GM18507 (cell line): ENCODE data around the gene BMPR1A.

ENCODE experiments used
- DNase-seq: peaks from one replicate; pipeline ENCODE4 v3.0.0; 2011; ENCODE audit warnings: low read depth; ENCODE audit not compliant: insufficient read length; ENCODE audit errors: extremely low spot score
- FAIRE-seq: peaks from 2 replicates; lab custom pipeline; 2011; peaks lifted over from hg19 to GRCh38; lab: Jason Lieb, UNC

The BMPR1A gene

DNA sequence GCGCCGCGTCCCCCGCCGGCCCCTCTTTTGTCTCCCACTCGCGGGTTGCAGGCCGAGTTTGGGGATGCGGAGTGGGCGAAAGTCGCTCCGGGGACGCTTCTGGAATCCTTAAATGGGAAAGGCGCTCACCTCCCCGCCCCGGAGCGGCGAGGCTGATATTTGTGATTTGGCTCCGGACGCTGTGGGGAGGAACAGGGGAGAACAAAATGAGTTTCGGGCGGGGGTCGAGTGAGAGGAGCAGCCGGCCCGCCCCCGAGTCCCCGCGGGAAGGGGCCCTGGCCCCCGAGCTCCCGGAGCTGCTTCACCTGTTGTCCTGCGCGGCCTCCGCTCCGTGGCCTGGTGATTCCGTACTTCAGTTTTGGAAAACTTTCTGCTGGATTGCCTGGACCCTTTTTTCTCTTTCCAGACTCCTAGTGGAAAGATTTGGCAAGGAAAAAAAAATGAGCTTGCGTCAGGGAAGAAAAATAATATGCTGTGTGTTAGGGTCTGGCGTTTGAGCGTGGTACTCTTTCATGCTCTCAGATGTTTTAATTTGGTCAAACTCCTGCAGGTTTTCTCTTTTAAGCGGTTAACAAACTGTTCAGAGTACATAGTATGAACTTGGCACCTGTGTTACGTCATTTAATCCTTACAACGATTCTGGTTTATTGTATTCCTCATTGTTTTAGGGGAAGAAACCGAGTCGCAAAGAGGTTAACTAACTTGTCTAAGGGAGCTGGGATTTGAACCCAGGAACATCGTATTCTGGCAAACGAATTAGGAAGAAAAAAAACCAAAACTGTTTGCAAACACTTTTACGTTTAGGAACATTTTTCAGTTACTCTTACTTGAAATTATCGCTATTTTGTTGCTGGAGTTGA, 924 bp downstream of the BMPR1A start:
- FAIRE-seq = no peak

DNA sequence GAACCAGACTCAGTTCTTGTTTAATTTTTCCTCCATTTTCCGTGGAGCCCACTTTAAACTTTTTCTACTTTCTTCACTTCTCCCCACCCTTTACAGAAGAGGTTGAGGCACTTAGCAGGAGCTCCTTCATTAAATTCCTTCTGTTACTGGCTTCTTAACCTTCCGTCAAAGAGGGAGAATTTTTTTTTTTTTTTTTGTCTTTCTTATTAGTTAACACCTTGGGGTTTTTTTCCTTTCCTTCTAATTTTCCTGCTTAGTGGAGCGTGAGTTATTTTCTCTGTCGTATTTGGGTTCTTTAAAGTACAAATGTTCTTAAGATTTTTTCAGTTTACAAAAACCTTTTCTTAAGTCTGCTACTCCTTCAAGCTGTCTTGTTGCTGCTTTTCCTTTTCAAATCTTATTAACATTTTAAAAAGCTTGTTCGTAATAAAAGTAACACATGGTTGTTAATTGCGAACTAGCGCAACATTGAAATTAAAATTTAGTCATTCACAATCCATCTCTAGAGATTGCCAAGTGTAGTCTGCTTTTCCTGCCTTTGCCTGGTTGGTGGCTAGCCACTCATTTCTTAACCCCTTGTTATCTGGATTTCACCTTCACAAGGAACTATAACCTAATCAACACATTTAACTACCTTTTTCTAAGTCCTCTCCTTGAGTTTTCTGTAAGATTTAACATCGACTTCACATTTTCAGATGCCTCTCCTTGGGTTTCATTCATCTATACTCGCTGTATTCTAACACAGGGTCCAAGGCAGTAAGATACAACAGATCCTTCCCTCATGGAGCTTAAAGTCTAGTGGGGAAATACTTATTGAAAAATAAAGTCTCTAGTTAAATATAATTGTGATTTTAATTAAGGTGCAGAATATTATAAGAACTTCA, 2.0 kb downstream of the BMPR1A start:
- no peak for FAIRE-seq
- DNase-seq = no peak

More for the DNA sequence above, 924 bp downstream of the BMPR1A start:
- DNase-seq = no peak

DNA sequence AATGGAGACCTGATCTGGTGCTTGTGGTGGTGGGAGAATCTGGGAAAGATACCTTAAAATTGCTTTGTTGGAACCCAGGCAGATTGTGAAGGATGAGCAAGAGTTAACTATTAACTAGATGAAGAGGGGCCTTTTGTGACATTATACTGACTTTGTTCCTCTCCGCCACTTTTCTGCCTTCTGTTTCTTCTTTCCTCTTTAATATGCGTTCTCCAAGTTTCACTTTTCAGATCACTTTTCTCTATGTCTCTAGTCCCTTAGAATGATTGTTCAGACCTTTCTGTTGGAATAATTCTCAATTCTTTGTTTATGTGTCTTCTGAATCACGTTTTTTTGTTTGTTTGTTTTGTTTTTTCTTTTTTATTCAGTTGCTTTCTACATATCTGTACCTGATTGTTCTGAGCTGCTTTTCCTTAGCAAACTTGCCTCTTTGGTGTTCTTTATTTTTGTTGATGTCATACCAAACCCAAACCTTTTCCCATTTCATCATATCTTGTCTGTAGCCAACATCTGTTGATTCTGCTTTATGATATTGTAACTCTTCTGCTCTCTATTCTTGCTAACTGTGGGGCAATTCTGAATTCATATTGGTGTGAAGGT, 2.8 kb downstream of the BMPR1A start:
- FAIRE-seq (peak; percentile 67), DNase-seq (no peak)

DNA sequence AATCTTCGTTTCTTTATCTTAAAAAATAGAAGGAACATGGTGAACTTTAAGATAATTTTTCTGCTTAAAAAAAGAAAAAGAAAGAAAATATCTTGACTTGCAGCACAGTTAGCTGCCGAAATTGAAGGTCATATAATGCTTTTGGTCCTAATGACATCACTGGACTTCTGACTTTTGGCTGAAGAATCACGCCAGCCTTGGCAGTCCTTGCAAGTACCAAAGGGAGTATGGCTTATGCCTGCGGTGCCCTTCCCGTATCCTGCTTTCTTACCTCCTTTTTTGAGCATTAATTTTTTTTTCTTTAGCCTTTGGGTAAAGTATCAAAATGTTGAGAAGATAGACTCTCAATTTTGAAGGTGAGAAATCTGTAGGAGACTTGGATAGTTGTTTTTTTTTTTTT, 7.0 kb downstream of the BMPR1A start:
- DNase-seq (no peak), FAIRE-seq (no peak)

DNA sequence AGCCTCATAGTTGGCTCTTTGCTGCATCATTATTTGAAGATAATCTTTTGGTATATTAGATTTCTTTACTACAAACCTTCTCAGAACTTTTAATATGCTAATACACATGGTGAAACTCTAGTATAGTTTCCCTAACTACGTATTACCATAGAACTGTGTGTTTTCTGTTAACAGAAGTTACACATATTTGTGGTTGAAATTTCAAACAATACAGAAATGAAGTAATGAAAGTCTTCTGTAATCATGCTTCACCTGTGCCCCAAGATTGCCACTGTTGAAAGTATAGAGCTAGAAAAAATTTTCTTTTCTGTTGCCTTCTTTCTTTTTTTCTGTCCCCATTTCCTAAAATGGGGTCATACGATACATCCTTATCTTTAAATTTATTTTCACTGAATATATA, 9.1 kb downstream of the BMPR1A start:
- FAIRE-seq (no peak), DNase-seq (no peak)

DNA sequence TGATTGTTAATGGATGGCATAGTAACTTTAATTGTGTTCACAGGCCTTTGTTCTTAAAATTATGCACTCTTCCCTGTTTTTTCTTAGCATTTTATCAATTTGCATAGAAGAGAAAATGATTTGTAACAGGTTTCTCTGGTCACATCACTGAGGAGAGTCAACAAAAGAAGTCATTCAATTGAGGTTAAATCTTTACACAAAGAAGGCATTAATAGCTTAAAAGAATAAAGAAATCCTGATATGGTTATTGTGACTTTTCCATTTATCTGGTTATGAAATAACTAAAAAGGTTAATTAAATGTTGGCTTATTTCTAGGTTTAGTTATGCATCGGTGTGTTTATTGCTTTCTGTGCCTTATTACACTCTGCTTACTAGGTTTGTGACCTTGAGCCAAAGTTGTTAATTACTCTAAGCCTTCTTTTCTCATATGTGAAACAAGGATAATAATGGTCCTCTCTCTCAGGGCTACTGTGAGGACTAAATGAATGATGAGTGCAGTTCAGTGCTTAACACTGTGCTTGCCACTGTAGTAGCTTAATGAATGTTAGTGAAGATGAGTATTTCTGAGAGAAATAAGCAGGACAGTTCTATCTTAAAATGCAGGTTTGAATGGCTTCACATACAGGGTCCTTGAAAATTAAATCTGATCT, 12.1 kb downstream of the BMPR1A start:
- no peak for FAIRE-seq
- DNase-seq = no peak

DNA sequence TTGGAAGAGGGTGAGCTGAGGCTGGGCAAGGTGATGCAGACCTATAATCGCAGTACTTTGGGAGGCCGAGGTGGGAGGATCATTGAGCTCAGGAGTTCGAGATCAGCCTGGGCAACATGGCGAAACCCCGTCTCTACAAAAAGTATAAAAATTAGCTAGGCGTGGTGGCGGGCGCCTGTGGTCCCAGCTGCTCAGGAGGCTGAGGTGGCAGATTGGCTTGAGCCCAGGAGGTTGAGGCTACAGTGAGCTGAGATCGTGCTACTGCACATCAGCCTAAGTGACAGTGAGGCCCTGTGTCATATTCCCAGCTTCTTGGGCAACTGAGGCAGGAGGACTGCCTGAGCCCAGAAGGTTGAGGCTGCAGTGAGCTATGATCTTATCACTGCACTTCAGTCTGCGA, 13.6 kb downstream of the BMPR1A start:
- FAIRE-seq (no peak), DNase-seq (no peak)

DNA sequence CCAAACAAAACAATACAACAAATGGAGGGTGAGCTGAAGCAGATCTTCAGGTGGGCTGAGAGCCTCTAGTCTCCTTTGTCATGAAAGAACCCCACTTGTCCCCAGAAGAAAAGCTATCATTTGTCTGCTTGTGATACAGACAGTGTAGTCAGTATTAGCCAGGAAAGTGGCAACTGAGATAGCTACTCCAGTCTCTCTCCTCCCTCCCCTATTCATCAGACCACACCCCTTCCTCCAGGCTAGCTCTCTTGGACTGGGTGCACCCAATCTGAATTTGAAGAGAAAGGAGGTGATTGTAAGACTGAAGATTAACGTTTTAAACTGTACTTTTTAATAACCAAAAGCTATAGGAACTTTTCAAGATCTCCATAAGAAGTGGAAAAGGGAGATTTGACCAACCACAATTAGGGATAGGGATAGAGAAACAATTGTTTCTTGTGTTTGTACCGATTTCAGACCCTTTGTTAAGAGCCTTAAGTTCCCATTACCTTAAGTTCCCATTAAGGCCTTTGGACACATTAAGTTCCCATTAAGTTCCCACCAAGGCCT, 14.1 kb downstream of the BMPR1A start:
- FAIRE-seq = no peak
- no peak for DNase-seq

DNA sequence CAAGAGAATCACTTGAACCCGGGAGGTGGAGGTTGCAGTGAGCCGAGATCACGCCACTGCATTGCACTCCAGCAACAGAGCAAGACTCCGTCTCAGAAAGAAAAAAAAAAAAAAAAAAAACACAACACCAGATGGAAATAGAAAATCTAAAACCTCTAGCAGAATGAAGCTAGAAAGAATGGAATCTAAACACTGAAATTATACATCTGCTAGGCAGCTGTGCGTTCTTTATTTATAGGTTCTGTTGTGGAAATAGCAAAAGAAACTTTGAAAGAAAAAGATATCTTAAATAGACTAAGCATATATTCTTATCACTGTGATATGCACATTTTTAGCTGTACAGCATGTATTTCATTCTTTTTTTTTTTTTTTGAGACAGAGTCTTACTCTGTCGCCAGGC, 17.1 kb downstream of the BMPR1A start:
- no peak for FAIRE-seq
- DNase-seq = no peak

DNA sequence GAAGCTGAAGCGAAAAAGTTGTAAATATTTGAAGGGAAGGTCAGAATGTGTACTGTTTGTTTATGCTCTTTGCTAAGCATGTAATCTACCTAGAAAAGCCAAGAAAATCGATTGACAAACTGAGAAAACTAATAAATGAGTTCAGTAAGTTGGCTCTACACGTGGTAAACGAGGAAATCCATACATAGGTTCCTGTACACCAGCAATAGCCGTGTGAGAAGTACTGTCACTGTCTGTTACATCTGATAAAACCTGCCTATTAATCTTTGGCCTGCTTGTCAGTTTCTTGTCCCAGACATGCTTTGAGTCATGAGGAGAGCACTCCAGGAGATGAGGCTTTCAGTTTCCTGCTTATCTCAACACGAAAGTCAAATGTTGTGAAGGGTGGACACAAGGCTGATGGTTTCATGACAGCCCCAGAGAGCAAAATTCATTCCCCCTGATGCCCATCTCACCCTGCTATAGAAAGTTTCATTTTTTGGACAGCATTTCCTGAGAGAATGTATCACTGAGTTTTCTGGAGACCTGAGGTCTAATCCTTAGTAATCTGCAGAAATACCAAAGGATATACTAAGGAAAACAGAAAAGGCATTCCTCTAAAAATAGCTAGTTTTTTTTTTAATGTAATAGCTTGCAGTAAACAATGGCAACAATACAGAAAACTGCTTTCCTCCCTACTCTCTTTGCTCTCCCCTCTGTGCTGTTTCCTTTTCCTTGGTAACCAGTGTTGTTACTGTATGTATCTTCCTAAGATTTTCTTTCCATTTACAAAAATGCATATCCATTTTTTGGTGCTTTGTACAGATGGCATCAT, 18.8 kb downstream of the BMPR1A start:
- no peak for DNase-seq
- FAIRE-seq = peak; percentile 79

DNA sequence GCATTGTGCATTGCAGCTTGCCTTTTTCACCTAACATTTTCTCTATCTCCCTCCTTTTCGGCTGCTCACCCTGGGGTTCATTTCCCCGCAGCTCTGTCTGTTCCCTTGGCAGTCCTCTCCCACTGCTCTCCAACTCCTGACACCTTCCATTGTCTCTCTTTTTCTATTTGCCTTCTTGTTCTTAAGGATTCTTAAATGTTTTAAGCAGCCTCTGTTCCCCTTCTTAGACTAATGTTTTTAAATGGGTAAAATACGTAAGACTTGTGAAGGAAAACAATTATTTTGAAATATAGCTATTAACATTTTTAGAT, 19.4 kb downstream of the BMPR1A start:
- DNase-seq = no peak
- FAIRE-seq = no peak

DNA sequence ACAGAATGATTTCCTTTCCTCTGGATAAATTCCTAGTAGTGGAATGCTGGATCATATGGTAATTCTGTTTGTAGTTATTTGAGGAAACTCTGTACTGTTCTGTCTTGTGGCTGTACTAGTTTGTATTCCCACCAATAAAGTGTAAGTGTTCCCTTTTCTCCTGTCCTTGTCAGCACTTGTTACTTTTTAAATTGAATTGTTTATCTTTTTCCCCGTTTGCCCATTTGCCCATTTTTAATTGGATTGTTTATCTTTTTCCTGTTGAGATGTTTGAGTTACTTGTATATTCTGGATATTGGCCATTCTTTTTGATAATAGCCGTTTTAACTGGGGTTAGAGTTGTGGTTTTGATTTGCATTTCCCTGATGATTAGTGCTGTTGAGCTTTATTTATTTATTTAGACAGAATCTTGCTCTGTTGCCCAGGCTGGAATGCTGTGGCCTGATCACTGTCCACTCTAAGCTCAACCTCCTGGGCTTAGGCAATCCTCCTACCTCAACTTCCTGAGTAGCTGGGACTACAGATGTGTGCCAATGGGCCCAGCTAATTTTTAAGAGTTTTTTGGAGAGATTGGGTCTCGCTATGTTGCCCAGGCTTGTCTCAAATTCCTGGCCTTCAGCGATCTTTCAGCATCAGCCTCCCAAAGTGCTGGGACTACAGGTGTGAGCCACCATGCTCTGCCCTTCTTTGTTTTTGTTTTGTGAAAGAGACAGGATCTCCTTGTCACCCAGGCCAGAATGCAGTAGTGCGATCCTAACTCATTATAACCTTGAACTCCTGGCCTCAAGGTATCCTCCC, 23.0 kb downstream of the BMPR1A start:
- DNase-seq (no peak), FAIRE-seq (no peak)

DNA sequence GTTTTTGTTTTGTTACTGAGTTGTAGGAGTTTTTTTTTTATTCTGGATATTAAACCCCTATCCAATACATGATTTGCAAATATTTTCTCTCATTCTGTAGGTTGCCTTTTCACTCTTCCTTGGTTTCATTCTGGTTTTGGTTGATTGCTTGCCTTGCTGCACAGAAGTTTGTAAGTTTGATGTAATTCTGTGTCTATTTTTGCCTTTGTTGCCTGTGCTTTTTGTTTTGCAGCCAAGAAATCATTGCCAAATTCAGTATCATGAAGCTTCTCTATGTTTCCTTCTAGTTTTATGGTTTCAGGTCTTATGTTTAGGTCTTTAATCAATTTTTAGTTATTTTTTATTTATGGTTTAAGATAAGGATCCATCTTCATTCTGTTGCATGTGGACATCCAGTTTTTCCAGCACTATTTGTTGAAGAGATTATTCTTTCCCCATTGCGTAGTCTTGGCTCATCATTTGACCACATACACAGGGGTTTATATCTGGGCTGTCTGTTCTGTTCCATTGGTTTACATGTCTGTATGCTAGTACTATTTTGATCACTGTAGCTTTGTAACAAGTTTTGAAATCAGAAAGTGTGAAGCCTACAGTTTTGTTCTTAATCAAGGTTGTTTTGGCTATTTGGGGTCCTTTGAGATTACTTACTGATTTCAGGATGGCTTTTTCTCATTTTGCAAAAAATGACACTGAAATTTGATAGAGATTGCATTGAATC, 26.4 kb downstream of the BMPR1A start:
- peak; percentile 75 for FAIRE-seq
- DNase-seq = no peak

DNA sequence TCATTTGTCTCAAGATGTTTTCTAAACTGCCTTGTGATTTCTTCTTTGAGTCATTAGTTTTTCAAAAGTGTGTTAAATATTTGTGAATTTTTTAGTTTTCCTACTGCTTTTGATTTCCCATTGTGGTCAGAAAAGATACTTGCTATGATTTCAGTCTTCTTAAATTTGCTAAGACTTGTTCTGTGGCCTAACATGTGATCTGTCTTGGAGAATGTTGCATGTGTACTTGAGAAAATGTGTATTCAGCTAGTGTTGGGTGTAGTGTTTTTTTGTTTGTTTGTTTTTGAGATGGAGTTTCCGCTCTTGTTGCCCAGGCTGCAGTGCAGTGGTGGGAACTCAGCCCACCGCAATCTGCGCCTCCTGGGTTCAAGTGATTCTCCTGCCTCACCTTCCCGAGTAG, 28.6 kb downstream of the BMPR1A start:
- no peak for DNase-seq
- peak; percentile 45 for FAIRE-seq

DNA sequence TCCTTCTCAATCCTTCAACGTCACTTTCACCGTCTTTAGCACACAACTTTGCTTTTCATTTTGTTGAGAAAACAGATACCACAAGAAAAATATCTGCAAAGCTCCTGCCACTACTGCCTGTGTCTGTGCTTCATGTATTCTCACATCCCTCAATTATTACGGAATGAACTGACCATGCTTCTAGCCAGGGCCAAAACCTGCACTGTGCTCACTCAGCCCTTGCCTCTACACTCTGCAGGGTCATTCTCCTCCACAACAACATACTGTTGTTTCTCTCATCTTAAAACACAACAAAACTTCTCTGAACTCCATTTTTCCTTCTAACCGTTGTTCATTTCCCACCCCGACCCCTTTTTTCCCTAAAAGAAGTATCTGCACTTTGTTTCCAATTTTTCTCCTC, 29.5 kb downstream of the BMPR1A start:
- no peak for FAIRE-seq
- DNase-seq = no peak

DNA sequence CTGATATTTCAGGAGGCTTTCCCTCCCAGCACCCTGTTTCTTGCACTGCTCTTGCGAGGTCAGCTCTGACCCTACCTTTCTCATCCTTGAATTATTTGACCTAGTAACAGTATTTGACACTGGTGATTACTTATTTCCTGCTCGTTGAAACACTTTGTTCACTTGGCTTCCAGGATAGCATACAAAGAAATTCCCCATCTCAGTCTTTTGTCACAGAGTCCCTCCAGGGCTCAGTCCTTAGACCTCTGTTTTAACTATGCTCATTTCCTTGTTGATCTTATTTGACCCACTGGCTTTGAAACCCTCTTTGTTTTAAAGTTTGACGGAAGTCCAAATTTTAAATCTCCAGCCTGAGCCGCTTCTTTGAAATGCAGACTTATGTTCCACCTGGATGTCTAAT, 29.9 kb downstream of the BMPR1A start:
- no peak for DNase-seq
- FAIRE-seq = no peak

DNA sequence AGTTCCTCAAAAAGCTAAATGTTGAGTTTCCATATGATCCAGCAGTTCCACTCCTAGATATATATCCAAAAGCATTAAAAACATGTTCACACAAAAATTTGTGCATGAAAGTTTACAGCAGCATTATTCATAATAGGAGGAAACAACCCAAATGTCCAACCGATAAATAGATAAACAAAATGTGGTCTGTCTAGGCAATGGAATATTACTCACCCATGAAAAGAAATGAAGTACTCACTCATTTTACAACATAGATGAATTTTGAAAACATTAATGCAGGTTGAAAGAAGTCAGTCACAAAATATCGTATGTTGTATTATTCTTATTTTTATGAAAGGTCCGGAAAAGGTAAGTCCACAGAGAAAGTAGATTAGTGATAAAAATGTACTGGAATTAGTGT, 34.0 kb downstream of the BMPR1A start:
- DNase-seq = no peak
- no peak for FAIRE-seq
